Frontal cortex (tissue), 4 donors: ENCODE results near the gene TFPI. TPM values are rescaled to one million over a fixed set of nuclear protein-coding genes. Genes with fewer than 3 reads are reported as not detected.

Experiments used
- DNase-seq, 2 donors: peaks; one replicate each; pipeline ENCODE4 v3.0.0; 2012; ENCODE audit warnings: low spot score in 2 of 2
- FAIRE-seq: peaks from 2 replicates; lab custom pipeline; 2012; peaks lifted over from hg19 to GRCh38; lab: Jason Lieb, UNC
- small RNA-seq: library from RNA; depleted of rRNA; stranded (forward); fragments of <200 nt; gene quantifications from one replicate; pipeline ENCODE3, GENCODE V24; 2014
- total RNA-seq: library from RNA; depleted of rRNA; stranded (reverse); fragments of >200 nt; gene quantifications from one replicate; pipeline ENCODE4 v1.2.3, GENCODE V29; 2014
- donor health status: control.
- donor health status: control.
- donor health status: control.

Gene TFPI
- total RNA-seq, 1 donor from 2014 or later: 27.7 TPM

DNA sequence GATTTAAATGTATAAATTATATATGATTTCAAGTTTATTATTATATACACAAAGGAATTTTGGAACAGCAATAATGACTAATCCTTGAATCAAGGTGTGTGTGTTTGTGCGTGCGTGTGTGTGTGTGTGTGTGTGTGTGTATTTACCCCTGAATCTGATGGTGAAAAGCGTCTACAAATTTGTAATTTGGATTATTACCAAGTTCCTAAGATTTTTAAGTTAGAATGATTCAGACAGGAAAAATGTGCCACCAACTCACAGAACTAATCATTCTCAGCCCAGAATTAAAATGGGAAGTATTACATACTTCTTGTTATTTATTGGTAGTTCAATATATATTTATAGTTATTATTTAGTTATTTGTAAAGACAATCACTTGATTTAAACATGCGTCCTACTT, 118.5 kb downstream of the TFPI start:
- FAIRE-seq (no peak), DNase-seq (no peak)

DNA sequence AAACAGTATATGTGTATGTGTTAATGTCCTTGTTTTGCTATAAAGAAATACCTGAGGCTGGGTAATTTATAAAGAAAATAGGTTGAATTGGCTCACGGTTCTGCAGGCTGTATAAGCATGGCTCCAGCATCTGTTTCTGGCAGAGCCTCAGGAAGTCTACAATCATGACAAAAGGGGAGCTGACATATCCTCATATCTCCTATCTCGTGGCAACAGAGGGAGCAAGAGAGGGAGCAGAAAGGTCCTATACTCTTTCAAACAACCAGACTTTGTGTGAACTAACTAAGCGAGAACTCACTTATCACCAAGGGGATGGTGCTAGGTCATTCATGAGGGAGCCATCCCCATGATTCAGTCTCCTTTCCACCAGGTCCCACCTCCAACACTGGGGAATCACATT, 119.2 kb downstream of the TFPI start:
- DNase-seq (no peak), FAIRE-seq (no peak)

DNA sequence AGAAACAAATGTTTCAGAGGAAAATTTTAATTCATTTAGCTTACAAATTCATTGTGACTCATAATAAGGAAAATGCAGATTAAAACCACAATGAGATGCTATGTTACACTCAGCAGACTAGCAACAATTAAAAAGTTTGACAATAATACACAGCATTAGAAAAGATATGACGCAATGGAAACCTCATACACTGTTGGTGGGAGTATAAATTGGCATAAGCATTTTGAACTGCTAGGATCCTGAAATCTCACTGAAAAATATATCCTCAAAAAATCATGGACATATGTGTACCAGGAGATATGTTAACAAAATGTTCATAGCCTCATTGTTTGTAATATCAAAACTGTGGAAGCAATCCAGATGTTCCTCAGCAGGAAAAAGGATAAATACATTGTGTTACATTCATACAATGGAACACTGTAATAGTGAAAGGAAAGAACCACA, 119.9 kb downstream of the TFPI start:
- DNase-seq: no peak
- FAIRE-seq: no peak

GRCh38 chr2:187431911-187432310, 122.3 kb downstream of the TFPI start:
- no peak for DNase-seq
- no peak for FAIRE-seq

- FAIRE-seq (no peak), DNase-seq (peak in 1 of 2 donors; percentile 3)
Observed at GRCh38 chr2:187429989-187430388, 124.2 kb downstream of the TFPI start.

DNA sequence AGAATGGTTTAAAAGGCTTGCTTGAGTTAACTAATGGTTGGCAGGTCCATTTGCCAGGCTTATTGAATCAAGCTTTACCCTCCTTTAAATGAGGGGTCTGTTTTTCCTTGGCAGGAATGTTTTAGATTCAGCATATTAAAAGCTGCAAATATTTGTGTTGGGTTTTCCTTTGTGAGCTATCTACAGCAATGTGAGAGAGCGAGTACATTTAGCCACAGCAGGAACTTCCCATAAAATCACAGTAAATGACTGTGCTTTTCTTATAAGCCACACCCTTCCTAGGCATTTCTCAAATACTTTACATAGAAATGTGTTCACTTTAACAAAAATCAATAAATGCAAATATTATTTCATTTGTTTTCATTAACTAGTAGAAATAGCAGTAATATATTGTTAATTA, 130.1 kb downstream of the TFPI start:
- FAIRE-seq (no peak), DNase-seq (no peak)

- DNase-seq (no peak), FAIRE-seq (no peak)
Observed at GRCh38 chr2:187422282-187422681, 132.0 kb downstream of the TFPI start.

- DNase-seq (no peak), FAIRE-seq (no peak)
Observed at GRCh38 chr2:187421519-187421918, 132.7 kb downstream of the TFPI start.

- FAIRE-seq: no peak
- DNase-seq: no peak
Observed at GRCh38 chr2:187419808-187420207, 134.4 kb downstream of the TFPI start.

DNA sequence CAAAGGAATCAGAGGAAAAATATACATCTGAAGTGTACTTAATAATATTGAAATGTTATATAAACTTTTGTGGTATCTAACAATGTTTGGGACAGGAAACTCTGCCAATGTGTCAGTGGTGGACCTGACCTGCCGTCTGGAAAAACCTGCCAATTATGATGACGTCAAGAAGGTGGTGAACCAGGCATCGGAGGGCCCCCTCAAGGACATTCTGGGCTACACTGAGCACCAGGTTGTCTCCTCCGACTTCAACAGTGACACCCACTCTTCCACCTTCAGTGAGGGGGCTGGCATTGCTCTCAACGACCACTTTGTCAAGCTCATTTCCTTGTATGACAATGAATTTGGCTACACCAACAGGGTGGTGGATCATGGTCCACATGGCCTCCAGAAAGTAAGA, 138.8 kb downstream of the TFPI start:
- DNase-seq: no peak
- no peak for FAIRE-seq

Small RNA genes within 50 kb of the gene (small RNA-seq; reads per million reads assigned to genes)
- gene GAPDHP59: not detected

Other genes starting within 250 kb of the TFPI start
- gene CALCRL, start 106.2 kb downstream of the TFPI start, total RNA-seq: 11.8 TPM